GF-D8 (cell line): ENCODE measurements around the gene UBE2J2.
A peak's percentile ranks its signal among the peaks of the same experiment; 100 is the strongest.

ENCODE experiments used
- DNase-seq: peaks from one replicate; lab custom pipeline; 2025; lab: John Stamatoyannopoulos, UW

The UBE2J2 gene

DNA sequence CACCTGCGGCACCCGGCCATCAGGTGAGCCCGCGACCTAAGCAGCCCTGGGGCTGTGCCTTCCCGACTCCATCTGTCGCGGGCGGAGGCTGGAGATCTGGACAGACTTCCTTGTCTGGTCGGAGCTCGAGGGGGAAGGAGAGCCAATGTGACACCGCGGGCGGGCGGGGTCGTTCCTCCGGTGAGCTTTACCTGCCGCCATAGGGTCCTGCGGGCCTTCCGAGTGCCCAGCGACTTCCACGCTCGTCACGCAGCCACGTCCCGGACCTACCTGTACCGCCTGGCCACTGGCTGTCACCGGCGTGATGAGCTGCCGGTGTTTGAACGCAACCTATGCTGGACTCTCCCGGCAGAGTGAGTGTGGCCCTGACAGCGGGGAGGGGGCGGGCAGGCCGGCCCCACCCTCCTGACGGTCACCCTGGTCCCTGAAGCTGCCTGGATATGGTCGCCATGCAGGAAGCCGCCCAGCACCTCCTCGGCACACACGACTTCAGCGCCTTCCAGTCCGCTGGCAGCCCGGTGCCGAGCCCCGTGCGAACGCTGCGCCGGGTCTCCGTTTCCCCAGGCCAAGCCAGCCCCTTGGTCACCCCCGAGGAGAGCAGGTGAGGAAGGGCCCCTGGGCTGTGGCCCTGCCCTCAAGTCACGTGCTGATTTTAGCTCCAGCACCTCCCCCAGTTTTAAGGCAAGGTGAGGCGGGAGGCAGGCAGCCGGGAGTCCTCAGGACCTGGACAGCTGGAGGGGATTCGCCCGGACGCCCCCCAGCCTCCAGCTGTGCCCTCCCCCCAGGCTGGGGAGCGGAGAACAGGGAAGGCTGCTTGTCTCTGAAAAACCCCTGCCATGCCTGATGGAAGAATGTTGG lies 35.8 kb upstream of the UBE2J2 start:
- no peak for DNase-seq

DNA sequence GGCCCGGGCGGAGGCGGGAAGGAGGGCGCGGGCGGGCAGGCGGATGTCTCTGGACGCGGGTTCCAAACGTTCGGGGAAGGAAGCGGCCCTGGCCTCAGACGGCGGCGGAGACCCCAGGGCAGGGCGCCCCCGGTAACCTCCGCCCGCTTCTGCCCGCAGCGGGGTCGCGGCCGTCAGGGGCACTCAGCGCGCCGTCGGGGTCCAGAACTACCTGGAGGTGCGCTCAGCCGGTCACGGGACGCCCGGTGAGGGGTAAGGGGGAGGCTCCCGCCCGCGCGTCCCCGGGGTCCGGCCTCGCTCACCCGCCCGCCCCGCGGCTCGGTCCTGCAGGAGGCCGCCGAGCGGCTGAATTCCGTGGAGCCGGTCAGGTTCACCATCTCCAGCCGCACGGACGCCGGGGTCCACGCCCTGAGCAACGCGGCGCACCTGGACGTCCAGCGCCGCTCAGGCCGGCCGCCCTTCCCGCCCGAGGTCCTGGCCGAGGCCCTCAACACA lies 35.1 kb upstream of the UBE2J2 start:
- DNase-seq = no peak

- DNase-seq = peak; percentile 79
Measured at GRCh38 chr1:1307923-1308755, 34.5 kb upstream of the UBE2J2 start, which contains the start of the genes ACAP3 and PUSL1. ACAP3 (minus strand) TSS chr1:1307930; CDS start chr1:1307815, 115 bp downstream. PUSL1 (plus strand) TSS chr1:1308597; CDS start chr1:1308644, 47 bp downstream.

DNA sequence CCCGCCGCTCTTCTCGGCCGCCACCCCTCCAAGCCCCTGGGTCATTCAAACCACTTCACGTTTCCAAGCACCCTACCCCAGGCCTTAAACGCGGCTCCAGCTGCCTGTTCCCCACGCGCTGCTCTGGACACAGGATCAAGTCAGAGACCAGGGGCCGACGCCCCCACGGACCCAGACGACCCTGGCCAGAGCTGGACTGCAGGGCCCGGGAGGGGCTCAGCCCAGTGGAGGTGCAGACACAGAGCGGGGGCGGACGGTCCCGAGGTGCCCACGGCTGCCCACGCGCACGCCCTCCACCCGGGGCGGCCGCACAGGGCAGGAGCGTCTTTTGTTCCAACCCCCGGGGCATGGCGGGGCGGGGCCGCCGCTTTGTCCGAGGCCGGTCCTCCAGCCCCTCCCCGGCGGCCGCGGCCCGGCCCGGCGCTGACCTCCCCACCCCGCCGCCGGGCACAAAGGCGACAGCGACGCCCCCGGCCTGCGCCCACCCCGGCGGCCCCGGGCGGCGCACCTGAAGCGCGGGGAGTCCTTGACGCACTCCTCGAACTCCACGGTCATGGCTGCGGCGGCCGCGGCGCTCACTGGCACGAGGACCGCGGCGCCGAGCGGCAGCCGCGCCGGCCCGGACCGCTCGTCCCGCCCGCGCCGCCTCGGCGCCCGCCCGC lies 33.7 kb upstream of the UBE2J2 start:
- DNase-seq = no peak

GRCh38 chr1:1306661-1307260 lies 33.1 kb upstream of the UBE2J2 start:
- no peak for DNase-seq

GRCh38 chr1:1306070-1306660 lies 32.5 kb upstream of the UBE2J2 start:
- no peak for DNase-seq

DNA sequence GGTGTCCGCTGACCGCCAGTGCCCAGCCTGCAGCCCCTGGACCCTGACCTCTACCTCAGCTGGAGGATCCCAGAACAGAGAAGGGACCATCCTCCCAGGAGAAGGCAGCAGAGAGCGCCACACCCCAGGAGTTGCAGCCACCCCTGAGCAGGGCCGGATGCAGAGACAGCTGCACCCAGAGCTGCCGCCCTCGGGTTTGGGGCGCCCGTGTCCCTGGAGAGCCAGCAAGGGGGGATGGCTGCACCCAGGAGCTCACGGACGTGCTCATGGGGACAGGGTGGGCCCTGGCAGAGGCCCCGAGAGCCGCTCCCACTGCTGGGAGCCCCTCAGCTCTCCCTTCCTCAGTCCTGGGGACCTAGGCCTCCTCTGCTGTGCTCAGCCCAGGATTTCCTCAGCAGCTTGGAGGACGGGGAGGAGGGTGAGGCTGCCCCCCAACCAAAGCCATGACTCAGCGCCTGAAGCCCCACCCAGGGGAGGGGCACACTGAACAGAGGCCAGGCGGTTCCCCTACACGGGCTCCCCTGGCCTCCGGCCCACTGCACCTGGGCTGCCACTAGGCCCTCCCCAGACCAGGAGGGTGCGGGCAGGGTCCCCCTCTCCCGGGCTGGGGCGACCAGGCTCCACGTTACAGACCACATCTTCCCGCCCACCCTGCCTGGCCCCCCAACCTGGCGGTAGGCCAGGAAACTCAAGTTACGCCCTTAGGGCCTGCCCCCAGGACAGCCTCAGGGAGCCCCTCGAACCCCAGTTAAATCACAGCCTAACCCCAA lies 31.8 kb upstream of the UBE2J2 start:
- DNase-seq = peak; percentile 71

DNA sequence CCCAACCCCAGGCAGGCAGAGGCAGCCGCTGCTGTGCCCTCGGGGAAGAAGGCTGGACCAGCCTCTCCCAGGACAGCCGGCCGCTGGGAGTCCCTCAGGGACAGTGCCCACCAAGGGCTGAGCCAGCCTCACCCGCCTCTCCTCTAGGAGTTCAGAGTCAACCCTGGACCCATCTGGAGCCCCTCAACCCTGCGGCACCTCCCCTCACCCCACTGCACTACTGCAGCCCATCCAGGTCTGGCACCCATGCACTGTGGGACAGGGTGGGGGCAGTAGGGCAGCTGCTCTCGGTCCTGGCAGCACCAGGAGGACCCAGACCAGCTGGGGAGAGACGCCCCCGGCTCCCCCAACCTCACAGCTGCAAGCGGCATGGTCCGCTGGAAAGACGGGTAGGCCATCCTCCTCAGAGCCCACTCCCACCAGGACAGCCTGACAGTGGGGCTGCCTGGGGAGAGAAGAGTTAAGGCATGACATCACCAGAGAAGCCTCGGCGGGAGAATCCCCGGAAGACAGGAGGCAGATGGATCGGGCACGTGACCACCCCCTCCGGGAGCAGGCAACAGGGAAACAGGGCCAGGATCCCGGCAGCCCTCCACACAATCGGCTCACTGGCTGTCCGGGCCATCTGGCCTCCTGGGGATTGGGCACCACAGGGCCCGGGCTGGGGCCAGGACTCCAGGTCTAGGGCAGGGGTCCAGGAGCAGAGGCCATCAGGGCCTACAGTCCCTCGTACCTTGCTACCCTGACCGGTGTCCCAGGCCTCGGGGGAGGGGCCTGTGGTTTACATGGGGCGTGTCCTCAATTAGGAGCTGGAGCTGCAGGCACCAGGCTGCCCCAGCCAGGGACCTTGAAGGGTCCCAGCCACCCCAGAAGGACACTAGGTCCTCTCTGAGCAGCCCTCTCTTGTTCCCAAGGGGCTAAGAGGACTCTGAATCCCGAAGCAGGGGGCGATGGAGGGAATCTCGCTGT lies 31.0 kb upstream of the UBE2J2 start:
- DNase-seq = no peak

DNA sequence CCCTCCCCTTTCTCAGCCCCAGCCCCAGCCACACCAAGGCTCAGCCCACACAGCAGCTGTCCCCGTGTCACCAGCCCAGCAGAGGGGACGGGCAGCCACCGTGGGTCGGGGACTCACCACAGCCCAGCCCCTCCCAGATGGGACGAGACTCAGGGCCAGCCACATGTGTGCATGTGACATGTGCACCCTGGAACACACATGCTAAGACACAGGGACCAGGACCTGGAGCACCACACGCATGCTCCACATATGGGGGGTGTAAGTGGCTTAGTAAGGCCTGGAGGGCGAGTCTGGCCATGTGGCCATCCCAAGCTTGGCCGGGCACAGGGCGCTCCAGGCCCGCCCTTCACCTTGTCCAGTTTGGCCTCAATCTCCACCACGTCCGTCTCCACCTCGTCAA lies 30.1 kb upstream of the UBE2J2 start:
- DNase-seq = no peak

DNA sequence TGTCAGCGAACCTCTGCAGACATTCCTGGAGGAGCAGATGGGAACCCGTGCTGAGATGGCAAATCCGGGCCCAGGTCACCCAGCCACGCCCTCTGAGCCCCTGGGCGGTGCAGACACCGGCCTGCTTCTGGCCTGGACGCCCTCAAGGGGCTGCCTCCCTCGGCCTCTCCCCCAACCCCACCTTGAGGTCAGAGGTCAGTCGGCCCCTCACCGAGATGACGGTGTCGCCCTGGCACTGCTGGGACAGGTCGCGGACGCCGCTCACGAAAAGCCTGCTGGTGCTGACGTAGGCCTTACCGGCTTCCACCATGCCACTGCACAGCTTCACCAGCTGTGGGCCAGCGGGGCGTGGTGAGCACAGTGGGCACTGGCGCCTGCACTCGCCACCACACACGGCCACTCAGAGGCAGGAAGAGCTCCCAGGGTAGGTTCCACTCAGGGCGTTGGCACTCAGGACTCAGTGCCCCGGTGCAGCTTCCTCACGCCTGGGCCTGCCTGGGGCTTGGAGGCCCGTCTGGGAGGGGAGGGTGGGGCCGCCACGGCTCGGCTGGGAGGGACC lies 29.4 kb upstream of the UBE2J2 start:
- no peak for DNase-seq

DNA sequence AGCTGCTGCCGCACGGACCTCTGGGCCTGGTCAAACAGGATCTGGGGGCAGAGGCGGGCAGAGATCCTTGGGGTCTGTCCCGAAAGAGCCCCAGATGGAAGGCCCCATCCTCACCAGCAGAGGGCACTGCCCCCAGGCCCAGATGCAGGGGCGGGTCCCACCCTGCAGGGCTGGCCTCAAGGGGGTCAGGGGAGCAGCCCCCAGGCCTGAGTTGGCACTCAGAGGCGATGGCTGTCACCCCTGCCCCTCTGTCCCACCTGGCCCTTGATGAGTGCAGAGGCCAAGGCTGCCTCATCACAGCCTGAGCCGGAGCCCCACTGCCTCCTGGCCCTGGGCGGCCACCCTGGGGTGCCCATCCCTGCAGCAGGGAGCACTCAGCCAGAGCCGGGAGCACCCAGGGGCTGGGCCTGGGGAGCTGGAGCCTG lies 28.4 kb upstream of the UBE2J2 start:
- DNase-seq = no peak

DNA sequence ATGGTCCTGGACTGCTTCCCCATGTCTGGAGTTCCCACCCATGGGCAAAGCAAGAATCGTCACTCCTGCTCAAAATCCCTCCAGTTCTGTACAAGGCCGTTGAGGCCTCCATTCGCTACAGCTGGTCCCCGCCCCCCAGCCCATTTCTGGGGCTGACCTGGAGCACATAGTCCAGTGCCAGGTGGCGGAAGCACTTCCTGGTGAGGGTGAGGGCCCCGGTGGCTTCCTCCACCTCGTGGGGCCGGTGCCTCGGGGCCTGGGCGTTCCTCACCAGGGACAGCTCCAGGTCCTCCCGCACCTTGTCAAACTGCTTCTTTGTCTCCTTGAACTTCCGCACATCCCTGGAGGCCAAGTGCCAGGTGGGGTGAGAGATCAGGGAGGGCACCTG lies 26.7 kb upstream of the UBE2J2 start:
- no peak for DNase-seq

DNA sequence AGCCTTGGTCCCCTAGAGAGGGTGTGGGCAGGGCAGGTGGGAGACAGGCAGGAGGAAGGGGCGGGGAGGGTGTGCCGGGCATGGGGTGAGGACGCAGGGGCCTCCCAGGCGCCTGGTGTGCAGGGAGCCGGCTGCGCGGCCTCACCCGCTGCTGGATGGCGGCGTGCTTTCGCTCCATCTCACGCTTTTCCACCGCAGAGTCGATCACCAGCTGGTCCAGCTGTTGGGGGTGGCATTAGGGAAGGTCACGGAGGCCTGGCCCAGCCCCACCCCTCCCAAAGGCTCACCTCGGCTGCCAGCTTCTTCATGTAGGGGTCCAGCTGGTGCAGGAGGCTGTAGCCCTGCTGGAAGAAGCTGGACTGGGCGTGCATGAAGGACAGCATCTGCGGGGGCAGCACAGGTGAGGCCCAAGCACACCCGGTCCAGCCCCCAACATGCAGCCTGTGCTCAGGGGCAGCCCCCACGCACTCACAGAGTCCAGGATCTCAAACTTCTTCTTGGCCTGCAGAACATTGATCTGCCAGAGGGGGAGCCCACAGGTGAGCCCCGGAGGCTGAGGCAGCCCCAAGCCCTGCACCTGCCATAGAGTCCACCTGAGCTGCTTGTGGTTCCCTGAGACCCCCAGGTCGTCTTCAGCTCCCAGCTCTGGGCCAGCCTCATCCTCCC lies 26.2 kb upstream of the UBE2J2 start:
- no peak for DNase-seq

GRCh38 chr1:1298861-1299685 lies 25.4 kb upstream of the UBE2J2 start:
- DNase-seq = no peak

DNA sequence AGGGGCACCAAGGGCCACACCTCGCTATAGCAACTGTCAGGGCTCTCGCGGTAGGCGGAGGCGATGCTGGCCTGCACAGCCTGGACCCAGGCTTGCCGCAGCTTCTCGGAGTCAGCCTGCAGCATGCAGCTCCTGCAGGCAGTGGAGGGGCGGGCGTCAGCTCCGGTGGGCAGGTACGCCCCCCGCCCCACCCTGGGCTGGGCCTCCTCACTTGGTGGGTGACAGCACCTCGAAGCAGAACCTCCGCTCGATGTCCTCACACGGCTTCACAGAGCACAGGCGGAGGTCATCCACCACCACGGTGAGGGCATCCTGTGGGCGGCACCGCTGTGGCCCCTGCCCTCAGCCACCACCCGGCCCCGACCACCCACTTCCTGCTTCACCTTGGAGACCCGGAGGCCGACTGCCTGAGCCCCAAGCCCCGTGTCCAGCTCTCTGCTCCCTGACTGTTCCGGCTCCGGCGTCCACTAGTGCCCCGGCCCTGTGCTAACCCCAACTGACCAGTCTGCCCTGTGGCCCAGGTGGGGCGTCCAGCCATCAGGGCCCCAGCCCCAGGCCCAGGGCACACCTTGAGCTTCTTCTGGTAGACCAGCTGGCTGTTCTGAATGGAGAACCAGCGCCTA lies 24.3 kb upstream of the UBE2J2 start:
- no peak for DNase-seq

- DNase-seq = no peak
Measured at GRCh38 chr1:1296070-1297061, 22.7 kb upstream of the UBE2J2 start.
